GM23338 (cell line): ENCODE results near the gene SBNO1.

ENCODE experiments used
- ETS1 ChIP-seq: IDR thresholded peaks from 2 replicates; pipeline ENCODE4 v1.6.1; 2016; ENCODE audit warnings: antibody characterized with exemption
- EZH2 ChIP-seq: fragments of 200-600 bp; sonication (generic); IDR thresholded peaks from one replicate; pipeline ENCODE4 v1.8.0; 2017; ENCODE audit warnings: antibody characterized with exemption, mild to moderate bottlenecking, low read depth; ENCODE audit not compliant: unreplicated experiment
- POLR2AphosphoS5 ChIP-seq: IDR thresholded peaks from 2 replicates; pipeline ENCODE4 v1.6.1; 2016; ENCODE audit warnings: antibody characterized with exemption, low read depth
- TF ChIP-seq, protein P1 (sequence below), 2 experiments: fragments of 200-600 bp in 1 of 2; sonication (generic) in 1 of 2; conservative IDR thresholded peaks; 2 replicates each; pipeline versions ENCODE4 v1.5.1 to v1.6.1; 2016 to 2017; ENCODE audit warnings: antibody characterized with exemption in 2 of 2, low read depth in 2 of 2, mild to moderate bottlenecking in 2 of 2, moderate library complexity in 1 of 2

DNA sequence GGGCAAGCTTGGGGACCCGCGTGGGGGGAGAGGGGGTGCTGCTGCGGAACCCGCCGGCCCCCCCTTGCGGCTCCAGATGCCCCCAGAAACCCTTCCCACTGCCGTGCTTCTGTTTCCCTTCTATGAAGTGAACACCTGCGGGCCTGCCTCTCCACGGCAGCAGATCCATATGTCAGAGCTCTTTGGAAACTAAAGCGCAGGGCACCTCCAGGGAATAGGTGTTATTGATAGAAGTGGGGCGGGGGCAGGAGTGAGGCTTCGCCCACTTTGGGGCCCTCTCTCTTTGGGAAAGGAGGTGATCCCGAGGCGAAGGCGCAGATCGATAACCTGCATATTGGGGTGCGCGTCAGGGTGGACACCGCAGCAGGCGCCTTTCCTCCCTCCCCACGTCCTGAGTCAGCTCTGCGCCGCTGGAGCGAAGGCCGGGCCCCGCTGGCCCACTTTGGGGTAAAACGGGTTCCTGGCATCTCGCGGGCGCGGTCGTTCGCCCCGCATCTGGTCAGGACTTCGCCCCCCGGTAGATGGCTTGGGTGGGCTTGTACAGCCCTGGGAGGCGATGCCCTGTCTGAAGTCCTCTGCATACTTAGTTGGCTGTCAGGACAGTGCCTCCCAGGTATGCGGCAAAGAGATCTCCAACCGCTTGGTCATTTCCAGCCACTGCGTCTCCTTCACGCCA, 19.8 kb upstream of the SBNO1 start:
- TF ChIP-seq POLR2AphosphoS5 = no peak
- TF ChIP-seq, protein P1, sequence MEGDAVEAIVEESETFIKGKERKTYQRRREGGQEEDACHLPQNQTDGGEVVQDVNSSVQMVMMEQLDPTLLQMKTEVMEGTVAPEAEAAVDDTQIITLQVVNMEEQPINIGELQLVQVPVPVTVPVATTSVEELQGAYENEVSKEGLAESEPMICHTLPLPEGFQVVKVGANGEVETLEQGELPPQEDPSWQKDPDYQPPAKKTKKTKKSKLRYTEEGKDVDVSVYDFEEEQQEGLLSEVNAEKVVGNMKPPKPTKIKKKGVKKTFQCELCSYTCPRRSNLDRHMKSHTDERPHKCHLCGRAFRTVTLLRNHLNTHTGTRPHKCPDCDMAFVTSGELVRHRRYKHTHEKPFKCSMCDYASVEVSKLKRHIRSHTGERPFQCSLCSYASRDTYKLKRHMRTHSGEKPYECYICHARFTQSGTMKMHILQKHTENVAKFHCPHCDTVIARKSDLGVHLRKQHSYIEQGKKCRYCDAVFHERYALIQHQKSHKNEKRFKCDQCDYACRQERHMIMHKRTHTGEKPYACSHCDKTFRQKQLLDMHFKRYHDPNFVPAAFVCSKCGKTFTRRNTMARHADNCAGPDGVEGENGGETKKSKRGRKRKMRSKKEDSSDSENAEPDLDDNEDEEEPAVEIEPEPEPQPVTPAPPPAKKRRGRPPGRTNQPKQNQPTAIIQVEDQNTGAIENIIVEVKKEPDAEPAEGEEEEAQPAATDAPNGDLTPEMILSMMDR (conservative IDR thresholded peaks at IDR 0.05; ENCODE audit: low read depth in 2 of 2) = no peak
- TF ChIP-seq EZH2 = no peak
- TF ChIP-seq ETS1 = no peak
